CD4-positive, alpha-beta T cell (primary cell): ENCODE measurements around the gene PPIP5K2. TPM values are rescaled to one million over a fixed set of nuclear protein-coding genes. Genes with fewer than 3 reads are reported as not detected.

Experiments used
- ATAC-seq: fragments of 200-7000 bp; cut with Tn5 transposase; one replicate; pipeline ENCODE4 v1.10.0; 2022; ENCODE audit warnings: mild to moderate bottlenecking; ENCODE audit not compliant: poor library complexity
- CTCF ChIA-PET: fragments of 350-600 bp; sonication (Branson Sonifier 250); formaldehyde crosslinking; loops from one replicate; lab custom pipeline; 2021; ENCODE audit warnings: antibody characterized with exemption, inconsistent platforms; lab: Charles Lee
- POLR2A ChIA-PET: fragments of 350-600 bp; sonication (Branson Sonifier 250); formaldehyde crosslinking; loops from one replicate; lab custom pipeline; 2021; ENCODE audit warnings: antibody characterized with exemption, inconsistent platforms; lab: Charles Lee
- DNase-seq, 14 experiments: peaks; one replicate each; pipeline ENCODE4 v3.0.0-alpha.2; 2013 to 2020; ENCODE audit warnings: mixed read lengths in 2 of 14
- H3K27ac ChIP-seq, 2 donors: one replicate each; pipeline versions ENCODE4 v1.5.1 to v1.7.0; 2013; ENCODE audit warnings: low read length in 2 of 2, low read depth in 1 of 2, mild to moderate bottlenecking in 1 of 2
- H3K27me3 ChIP-seq, 2 experiments: 1 replicate in 1 of 2; 2 replicates in 1 of 2; pipeline versions ENCODE4 v1.6.1 to v1.7.0; 2013; ENCODE audit warnings: low read length in 2 of 2, control low read depth in 1 of 2, mild to moderate bottlenecking in 1 of 2, moderate library complexity in 1 of 2; ENCODE audit not compliant: insufficient read depth in 2 of 2, control insufficient read depth in 1 of 2
- H3K36me3 ChIP-seq: one replicate; pipeline ENCODE4 v1.6.1; 2013; ENCODE audit warnings: low read length, control low read depth; ENCODE audit not compliant: insufficient read depth
- H3K4me1 ChIP-seq: one replicate; pipeline ENCODE4 v1.6.1; 2013; ENCODE audit warnings: low read length, control low read depth; ENCODE audit not compliant: insufficient read depth
- H3K4me3 ChIP-seq: one replicate; pipeline ENCODE4 v1.5.1; 2013; ENCODE audit warnings: mild to moderate bottlenecking, low read length, moderate library complexity
- H3K9me3 ChIP-seq, 2 experiments: 1 replicate in 1 of 2; 2 replicates in 1 of 2; pipeline versions ENCODE4 v1.6.1 to v1.7.0; 2013; ENCODE audit warnings: low read length in 2 of 2, mild to moderate bottlenecking in 2 of 2, control low read depth in 1 of 2, moderate library complexity in 1 of 2; ENCODE audit not compliant: control insufficient read depth in 1 of 2, insufficient read depth in 1 of 2
- H3K27ac Mint-ChIP-seq: one replicate; pipeline ENCODE4 v1.8.0; 2020; ENCODE audit warnings: mixed read lengths
- H3K27me3 Mint-ChIP-seq: one replicate; pipeline ENCODE4 v1.8.0; 2021; ENCODE audit warnings: mixed read lengths
- H3K36me3 Mint-ChIP-seq: one replicate; pipeline ENCODE4 v1.8.0; 2021; ENCODE audit warnings: low read depth, mixed read lengths
- H3K4me1 Mint-ChIP-seq: one replicate; pipeline ENCODE4 v1.8.0; 2021; ENCODE audit warnings: low read depth, mixed read lengths
- H3K4me3 Mint-ChIP-seq: one replicate; pipeline ENCODE4 v1.8.0; 2020; ENCODE audit warnings: mild to moderate bottlenecking, mixed read lengths
- H3K9me3 Mint-ChIP-seq: one replicate; pipeline ENCODE4 v1.8.0; 2020; ENCODE audit warnings: mixed read lengths
- CTCF ChIP-seq: fragments of 200-600 bp; IDR thresholded peaks from one replicate; pipeline ENCODE4 v1.8.0; 2022; ENCODE audit warnings: antibody characterized with exemption, mild to moderate bottlenecking
- intact Hi-C, 2 experiments: fragments of 100-400 bp; cut with DNase I in 1 of 2; cut with micrococcal nuclease in 1 of 2; formaldehyde crosslinking; loops; one replicate each; pipeline versions ENCODE4 v1.15.1 to v1.9.0; 2023 to 2025; cut with DNase I, micrococcal nuclease
- total RNA-seq, 174 experiments: library from RNA in 2 of 174; stranded (reverse) in 2 of 174; gene quantifications; one replicate each; pipeline ENCODE4 v1.2.3 and lab custom pipeline; 2021 to 2026

The PPIP5K2 gene
- total RNA-seq, 2 experiments from 2014 or later = 40.4 to 45.6 TPM

GRCh38 chr5:103259705-103260355 lies 139.7 kb downstream of the PPIP5K2 start:
- DNase-seq = peak in 1 of 14 experiments; percentile 1
- no peaks in the 10 kb centered on the region for H3K9me3 Mint-ChIP-seq
- H3K4me3 ChIP-seq = peak overlapping the region; percentile 82
- CTCF ChIA-PET = interaction anchor here (1.2 kb wide), 1 partner anchor 35 kb away, joined by 3 read pairs; no protein-coding TSS in a partner anchor
- peaks cover 9% of the 10 kb centered on the region for H3K4me1 ChIP-seq
- H3K9me3 ChIP-seq = no peaks in the 10 kb centered on the region
- H3K36me3 ChIP-seq = no peaks in the 10 kb centered on the region
- peaks cover 0 to under 1% of the 10 kb centered on the region in 2 experiments for H3K27me3 ChIP-seq
- intact Hi-C loops = loop anchor here (2.0 to 10.0 kb wide), 4 partner anchors 138 to 505 kb away; partner anchors contain the start of genes GIN1 (in 2 of the 2), PPIP5K2 (in 2 of the 2), NUDT12 (in 1 of the 2) and PAM (in 1 of the 2)
- H3K27me3 Mint-ChIP-seq = no peaks in the 10 kb centered on the region
- H3K4me3 Mint-ChIP-seq = peak overlapping the region; percentile 90
- no peak for TF ChIP-seq CTCF
- no peak for ATAC-seq
- POLR2A ChIA-PET = interaction anchor here (1.2 to 5.6 kb wide), 8 partner anchors 12 to 504 kb away, joined by 3 to 46 read pairs (median 8); partner anchors contain the start of genes GIN1, PAM and PPIP5K2
- no peaks in the 10 kb centered on the region for H3K36me3 Mint-ChIP-seq
- H3K27ac ChIP-seq = no peak overlapping the region
- H3K27ac Mint-ChIP-seq = peak overlapping the region; percentile 68
- peaks cover 27% of the 10 kb centered on the region for H3K4me1 Mint-ChIP-seq

- Histone ChIP-seq H3K4me3 (no peak overlapping the region), H3K9me3 (no peaks in the 10 kb centered on the region), H3K27me3 (no peaks in the 10 kb centered on the region), H3K27ac (no peak overlapping the region), H3K36me3 (no peaks in the 10 kb centered on the region), H3K4me1 (peaks cover 9% of the 10 kb centered on the region)
- ChIA-PET CTCF (no interaction called here), POLR2A (interaction anchor here (1.3 to 5.6 kb wide), 2 partner anchors 18 to 141 kb away, joined by 3 to 46 read pairs; partner anchors contain the start of genes GIN1 and PPIP5K2)
- no peaks in the 10 kb centered on the region for H3K36me3 Mint-ChIP-seq
- H3K27me3 Mint-ChIP-seq = no peaks in the 10 kb centered on the region
- no peak for TF ChIP-seq CTCF
- no peak overlapping the region for H3K27ac Mint-ChIP-seq
- H3K4me1 Mint-ChIP-seq = peaks cover 27% of the 10 kb centered on the region
- H3K4me3 Mint-ChIP-seq = peak overlapping the region; percentile 70
- ATAC-seq = no peak
- no peak for DNase-seq
- H3K9me3 Mint-ChIP-seq = no peaks in the 10 kb centered on the region
- intact Hi-C loops = no loop called here
Observed at GRCh38 chr5:103260951-103261350, 140.8 kb downstream of the PPIP5K2 start.

Other genes with a start within 250 kb of the PPIP5K2 start
- 1 to 10 TPM; 2.7 to 2.9 TPM for gene GIN1, start 163 bp upstream of the PPIP5K2 start, total RNA-seq
- 1 to 10 TPM; 1.3 to 1.6 TPM for gene MACIR, start 138.5 kb downstream of the PPIP5K2 start, total RNA-seq